Stimulated activated CD4-positive, alpha-beta T cell treated with anti-CD3 and anti-CD28 coated beads, Interleukin-15, amount 100 ng/mL, for 48 hours (primary cell): Measurements from ENCODE around the gene NCKAP5.

Experiments
- DNase-seq, 2 donors: peaks; one replicate each; pipeline ENCODE4 v3.0.0-alpha.2; 2020; ENCODE audit warnings: low read depth in 2 of 2

NCKAP5 gene

GRCh38 chr2:132881546-132881945 lies 686.7 kb downstream of the NCKAP5 start:
- DNase-seq = no peak

- no peak for DNase-seq
These were observed 690.3 kb downstream of the NCKAP5 start for GRCh38 chr2:132877923-132878322.

GRCh38 chr2:132876745-132877391 lies 691.4 kb downstream of the NCKAP5 start:
- no peak for DNase-seq

GRCh38 chr2:132875193-132875592 lies 693.1 kb downstream of the NCKAP5 start:
- DNase-seq = no peak

GRCh38 chr2:132873738-132874137 lies 694.5 kb downstream of the NCKAP5 start:
- no peak for DNase-seq

GRCh38 chr2:132871831-132872230 lies 696.4 kb downstream of the NCKAP5 start:
- no peak for DNase-seq

GRCh38 chr2:132863961-132864360 lies 704.3 kb downstream of the NCKAP5 start:
- DNase-seq = no peak

- DNase-seq = no peak
These were observed 708.0 kb downstream of the NCKAP5 start for GRCh38 chr2:132860220-132860619.

- DNase-seq = no peak
These were observed 708.7 kb downstream of the NCKAP5 start for GRCh38 chr2:132859590-132859989.

GRCh38 chr2:132857319-132857718 lies 710.9 kb downstream of the NCKAP5 start:
- DNase-seq = no peak

- no peak for DNase-seq
These were observed 717.6 kb downstream of the NCKAP5 start for GRCh38 chr2:132850688-132851087.

GRCh38 chr2:132849118-132849517 lies 719.1 kb downstream of the NCKAP5 start:
- no peak for DNase-seq

GRCh38 chr2:132845339-132845738 lies 722.9 kb downstream of the NCKAP5 start:
- no peak for DNase-seq

- no peak for DNase-seq
These were observed 723.7 kb downstream of the NCKAP5 start for GRCh38 chr2:132844585-132844984.

GRCh38 chr2:132837769-132838168 lies 730.5 kb downstream of the NCKAP5 start:
- DNase-seq = no peak

GRCh38 chr2:132830321-132830827 lies 737.9 kb downstream of the NCKAP5 start:
- DNase-seq = no peak

- no peak for DNase-seq
These were observed 742.7 kb downstream of the NCKAP5 start for GRCh38 chr2:132825601-132826000.

- no peak for DNase-seq
These were observed 743.5 kb downstream of the NCKAP5 start for GRCh38 chr2:132824716-132825115.

- no peak for DNase-seq
These were observed 752.0 kb downstream of the NCKAP5 start for GRCh38 chr2:132816234-132816633.

- no peak for DNase-seq
These were observed 752.7 kb downstream of the NCKAP5 start for GRCh38 chr2:132815516-132815915.

- no peak for DNase-seq
These were observed 753.6 kb downstream of the NCKAP5 start for GRCh38 chr2:132814651-132815050.

- no peak for DNase-seq
These were observed 754.8 kb downstream of the NCKAP5 start for GRCh38 chr2:132813422-132813821.

- DNase-seq = no peak
These were observed 756.9 kb downstream of the NCKAP5 start for GRCh38 chr2:132811148-132811915.
